HG02870 (cell line): ENCODE results near the gene CERS6.
"Not testable (repeated sequence)": the region's sequence is repeated elsewhere in the genome, so short reads cannot be mapped to it uniquely, and the experiment has no call there.

Experiments
- ATAC-seq: cut with Tn5 transposase; IDR thresholded peaks from one replicate; pipeline ENCODE4 v1.9.1; 2021; ENCODE audit warnings: mild to moderate bottlenecking, moderate library complexity; ENCODE audit not compliant: unreplicated experiment

CERS6 gene

DNA sequence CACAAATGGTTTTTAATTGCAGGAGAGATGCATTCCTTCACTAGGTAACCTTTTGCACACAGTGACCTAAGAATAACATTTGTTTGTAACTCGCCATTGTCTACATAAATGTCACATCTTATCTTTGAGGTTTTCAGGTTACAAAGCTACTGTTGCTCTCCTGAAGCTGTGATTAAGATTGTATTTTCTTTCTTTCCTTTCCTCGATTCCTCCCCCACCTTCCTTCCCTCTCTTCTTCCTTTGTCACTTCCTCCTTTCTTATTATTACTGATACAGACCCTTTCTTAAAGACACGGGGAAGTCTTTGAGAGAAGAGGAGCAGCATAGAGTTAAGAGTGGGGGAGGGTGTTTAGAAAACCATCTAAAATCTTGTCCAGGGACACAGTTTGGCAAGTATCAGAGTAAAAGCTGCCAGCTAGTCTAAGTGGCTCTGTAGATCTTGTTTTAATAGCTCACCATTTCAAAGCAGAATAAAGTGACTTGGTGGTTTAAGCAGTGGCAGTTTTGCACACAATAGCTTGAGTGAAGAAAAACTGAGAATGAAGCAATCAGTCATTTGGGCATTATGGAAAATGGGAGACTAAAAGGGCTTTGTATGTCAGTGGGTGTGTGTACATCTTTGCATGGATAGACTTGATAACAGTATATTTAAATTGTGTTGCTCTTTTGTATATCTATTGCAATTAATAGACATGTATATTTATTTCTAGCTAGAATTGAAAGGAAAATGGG is 10.9 kb downstream of the CERS6 start:
- ATAC-seq: no peak

DNA sequence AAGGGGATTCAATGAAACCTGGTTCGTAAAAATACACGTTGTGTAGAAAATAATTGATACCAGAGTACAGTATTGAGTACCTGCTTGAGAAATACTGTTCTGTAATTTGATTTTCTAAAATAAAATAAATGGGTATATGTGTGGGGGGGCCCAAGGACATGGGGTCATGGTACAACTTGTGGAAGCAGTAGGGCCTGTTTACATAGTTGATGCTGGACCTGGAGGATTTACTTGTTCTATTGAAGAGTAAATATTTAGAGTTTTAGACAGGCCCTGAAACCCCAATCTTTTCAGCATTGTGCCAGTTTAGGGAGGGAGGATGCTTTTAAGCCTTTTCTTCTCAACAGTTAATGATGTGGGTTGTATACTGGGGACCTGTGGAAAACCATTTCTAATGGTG is 11.7 kb downstream of the CERS6 start:
- no peak for ATAC-seq

DNA sequence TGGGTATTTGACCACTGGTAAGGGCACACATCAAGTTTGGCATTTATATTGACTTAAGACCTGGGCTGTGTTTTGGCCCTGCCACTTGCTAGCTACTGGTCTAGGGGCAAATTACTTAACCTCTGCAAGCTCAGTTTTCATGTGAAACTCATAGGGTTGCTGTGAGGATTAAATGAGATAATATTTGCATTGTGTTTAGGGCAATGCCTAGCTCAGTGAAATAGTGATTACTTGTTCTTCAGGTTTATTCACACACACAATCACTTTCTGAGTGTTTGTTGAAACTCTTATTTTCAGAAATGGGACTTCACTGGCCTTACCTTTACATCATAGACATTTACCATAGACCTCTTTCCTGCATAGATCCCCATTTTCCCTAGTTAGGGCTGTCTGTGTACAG is 12.3 kb downstream of the CERS6 start:
- ATAC-seq: no peak

DNA sequence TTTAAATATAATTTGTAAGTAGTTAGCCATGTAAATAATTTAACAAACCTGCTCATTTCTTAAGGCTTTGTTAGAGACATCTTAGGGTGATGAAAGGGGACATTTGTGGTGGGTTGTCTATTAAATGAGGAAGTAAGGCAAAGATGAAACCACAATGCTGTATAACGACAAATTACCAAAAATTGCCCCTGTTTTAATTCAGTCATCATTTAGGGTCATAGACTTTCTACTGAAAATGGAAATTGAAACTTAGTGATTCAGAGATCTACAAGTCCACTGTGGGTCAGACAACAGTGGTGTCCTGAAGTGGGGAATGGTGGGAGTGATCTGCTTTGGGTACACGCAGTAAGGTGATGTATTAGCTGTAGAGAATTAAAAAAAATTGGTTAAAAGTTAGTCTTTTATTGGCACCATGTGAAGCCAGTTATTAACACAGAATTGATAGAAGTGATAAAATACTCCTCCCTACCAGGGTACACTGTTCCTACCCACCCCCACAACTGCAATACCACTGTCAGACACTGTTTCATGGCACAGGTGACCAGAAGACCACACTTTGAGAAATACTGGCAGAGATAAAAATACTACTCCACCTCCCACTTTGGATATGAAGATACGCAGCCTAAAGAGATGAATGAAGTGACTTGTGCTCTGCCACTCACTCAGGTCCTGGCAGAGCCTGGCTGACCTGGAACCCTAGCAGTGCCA is 13.4 kb downstream of the CERS6 start:
- ATAC-seq: peak; percentile 67

DNA sequence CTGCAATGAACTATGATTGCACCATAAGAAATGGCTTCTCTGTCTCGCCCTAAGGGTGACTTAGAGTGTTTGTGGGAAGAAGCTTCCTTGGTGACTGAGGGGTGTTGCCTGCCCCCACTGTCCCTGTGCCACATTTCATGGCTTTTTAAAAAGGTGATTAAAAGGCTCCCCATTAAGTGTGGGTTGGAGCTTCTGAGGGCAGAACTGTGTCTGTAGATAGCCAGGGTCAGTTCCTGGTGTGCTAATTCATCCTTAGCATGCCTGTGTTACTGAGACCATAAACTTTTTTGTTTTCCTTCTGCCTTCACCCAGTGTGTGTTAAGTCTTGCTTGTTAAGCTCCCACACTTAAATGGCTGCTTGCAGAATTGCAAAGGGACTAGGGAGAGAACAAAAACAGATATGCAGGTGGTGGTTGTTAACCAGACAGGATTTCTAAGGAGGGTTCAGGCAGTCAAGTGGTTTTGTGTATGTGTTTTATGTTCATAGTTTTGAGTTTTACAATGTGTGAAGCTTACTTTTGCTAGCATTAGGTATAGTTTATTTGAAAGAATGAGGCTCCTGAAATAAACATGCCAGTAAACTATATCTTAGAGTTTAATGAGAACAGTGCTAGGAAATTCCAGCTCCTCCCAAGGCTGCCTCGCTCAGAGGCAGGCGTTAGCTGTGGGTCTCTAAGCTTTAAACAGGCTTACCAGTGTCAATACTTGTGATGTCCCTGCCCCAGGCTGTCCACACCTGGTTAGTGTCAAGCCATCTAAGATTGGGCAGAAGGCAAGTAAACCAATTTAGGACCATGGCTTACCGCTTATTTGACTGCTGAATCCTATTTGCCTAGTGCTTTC is 14.5 kb downstream of the CERS6 start:
- peak; percentile 48 for ATAC-seq

DNA sequence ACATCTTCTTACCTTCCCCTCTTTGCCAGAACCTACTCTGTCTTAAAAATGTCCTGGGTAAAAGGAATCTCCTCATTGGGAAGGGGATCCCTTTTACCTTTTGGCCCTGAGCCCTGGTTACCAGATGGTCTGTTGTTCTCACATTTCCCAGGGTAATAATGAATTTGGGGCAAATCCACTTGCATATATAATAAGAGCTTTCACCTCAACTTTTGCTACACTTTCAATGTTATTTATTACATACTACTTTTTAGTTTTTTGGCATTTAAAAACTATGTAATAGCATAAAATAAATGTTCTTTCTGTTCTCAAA is 15.0 kb downstream of the CERS6 start:
- ATAC-seq: no peak

DNA sequence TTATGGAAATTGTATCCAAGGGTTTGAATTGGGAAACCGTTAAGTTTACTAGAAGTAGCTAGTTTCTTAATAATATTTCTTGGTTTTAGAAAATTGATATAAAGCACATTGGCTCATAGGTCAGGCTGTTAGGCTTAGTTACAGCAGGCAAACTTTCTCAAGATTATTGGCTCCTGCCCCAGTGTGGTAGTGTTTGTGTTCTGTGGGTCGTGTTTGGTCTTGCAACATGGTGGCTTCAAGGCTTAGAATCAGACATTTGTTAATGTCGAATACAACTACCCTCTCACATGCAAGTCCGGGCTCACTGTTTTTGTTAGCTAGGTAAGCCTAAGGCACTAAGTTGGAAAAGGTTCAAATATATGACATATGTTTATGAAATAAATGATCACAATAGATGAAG is 19.6 kb downstream of the CERS6 start:
- no peak for ATAC-seq

DNA sequence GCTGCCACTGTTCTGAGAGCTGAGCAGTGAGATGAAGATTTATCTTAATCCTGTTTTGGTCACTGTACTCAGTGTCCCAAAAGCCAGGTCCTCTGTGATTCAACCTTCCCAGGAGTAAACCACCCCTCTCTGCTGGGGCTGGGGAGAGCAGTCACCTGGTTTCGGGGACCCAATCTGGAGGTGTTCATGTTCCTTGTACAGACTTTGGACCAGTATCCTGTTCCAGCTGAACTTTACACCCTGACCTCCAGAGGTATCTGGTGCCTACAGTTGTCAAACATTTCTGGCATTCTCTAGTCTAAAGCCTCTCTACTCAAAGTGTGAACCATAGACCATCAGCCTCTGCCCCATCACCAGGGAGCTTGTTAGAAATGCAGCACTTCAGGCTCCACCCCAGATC is 22.1 kb downstream of the CERS6 start:
- no peak for ATAC-seq

DNA sequence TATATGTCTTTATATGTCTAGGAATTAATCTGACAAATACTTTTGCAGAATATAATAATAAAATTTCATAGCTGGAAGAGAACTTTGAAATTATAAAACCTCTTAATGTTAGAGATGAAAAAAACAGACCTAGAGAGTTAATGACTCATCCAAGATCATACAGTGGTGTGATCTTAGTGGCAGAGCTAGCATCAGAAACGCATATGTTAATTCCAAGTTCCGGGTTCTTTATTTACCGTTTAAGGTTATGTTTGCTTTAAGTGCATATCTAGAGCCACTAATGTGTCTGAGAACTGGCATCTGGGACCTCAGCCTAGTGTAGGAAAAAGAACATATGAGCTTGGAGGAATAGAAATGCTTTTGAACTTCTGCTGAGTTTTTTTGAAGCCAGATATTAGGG is 24.3 kb downstream of the CERS6 start:
- ATAC-seq: no peak

DNA sequence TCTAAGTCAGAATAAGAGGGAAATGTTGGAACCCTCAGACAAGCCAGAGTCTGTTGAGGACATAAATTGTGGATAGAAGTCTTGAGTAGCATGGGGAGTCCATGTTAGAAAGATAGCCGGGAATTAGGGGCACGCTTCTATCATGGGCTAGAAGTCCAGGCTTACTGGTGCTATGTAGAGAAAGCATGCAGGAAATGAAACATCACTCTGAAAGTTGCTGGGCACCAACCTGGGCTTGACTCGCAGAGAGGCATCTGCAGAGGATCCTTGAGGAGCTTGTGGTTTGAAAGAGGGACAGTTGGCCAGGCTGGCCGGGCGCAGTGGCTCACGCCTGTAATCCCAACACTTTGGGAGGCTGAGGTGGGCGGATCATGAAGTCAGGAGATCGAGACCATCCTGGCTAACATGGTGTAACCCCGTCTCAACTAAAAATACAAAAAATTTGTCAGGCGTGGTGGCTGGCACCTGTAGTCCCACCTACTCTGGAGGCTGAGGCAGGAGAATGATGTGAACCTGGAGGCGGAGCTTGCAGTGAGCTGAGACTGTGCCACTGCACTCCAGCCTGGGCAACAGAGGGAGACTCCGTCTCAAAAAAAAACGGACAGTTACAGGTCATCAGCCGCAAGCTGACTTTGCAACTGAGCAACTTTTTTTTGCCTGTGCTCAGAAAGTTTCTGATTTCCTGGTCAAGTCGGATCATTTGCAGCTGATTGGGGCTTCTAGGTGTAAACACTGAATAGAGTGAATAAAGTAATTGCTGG is 24.9 kb downstream of the CERS6 start:
- ATAC-seq: no peak

DNA sequence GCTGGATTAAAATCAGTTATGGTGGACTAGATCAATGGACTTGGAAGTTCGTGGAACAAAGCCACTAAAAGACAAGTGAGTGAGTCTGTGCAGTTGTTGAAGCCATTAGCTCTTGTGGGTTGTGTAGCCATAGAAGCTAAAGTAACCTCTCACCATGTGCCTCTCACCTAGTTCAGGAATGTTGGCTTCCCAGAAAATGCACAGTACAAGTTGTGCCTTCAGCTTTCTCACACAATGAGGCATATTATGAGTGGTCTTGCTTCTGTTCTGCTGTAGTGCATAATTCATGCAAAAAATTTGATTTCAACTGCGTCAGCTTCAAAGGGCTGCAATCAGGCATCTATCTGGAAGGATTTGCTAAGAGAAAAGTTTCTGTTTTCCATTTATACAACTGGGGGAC is 26.2 kb downstream of the CERS6 start:
- ATAC-seq: no peak

DNA sequence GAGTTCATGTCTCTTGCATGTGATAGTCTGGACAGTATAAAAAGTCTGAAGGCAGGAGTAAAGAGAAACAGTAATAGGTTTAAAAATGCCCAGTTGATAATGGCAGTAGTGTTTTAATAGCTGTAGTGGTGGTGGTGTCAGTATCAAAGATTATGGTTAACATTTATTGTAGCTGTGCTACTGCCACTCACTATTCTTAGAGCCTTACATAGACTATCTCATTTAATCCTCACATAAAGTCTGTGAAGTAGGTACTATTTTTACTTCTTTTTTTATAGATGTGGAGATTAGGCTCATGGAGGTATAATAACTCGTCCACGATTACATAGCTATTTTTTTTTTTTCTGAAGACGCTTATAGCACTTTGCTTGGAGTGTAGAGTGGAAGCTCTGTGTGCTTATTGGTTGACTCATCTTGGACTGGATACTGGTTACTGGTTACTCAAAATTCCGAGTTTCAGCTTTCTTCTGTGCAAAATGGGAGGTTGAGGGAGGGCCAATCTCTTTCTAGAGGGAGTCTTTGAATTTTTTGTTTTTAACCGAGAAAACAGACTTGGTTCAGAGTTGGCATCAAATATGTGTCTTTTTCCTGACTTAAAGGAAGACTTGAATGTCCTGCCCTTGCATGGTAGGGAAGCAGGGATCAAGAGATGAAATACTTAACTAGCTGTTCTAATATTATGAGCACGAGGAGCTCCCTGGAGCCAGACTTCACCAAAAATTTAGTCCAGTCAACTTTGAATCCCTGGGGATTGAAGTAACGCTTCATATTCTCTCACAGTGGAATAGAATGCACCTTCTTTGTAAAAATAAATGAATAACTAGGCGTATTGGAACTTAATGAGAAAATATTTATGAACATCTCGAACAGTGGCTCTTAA is 27.1 kb downstream of the CERS6 start:
- ATAC-seq: no peak

DNA sequence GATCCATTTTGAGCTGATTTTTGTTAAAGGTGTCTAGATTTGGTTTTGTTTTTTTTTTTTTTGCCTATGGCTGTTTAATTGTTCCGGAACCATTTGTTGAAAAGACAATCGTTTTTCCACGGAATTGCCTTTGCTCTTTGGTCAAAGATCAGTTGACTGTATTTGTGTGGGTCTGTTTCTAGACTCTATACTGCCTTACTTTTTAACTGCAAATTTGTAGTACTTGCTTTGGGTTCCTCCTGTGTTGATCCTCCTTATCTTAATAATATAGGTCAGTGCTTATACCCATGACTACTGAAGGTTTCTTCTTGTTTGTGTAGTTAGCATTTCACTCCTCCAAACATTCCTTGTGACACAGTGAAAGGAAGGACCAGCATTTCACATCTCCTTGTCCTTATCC is 30.4 kb downstream of the CERS6 start:
- no peak for ATAC-seq

DNA sequence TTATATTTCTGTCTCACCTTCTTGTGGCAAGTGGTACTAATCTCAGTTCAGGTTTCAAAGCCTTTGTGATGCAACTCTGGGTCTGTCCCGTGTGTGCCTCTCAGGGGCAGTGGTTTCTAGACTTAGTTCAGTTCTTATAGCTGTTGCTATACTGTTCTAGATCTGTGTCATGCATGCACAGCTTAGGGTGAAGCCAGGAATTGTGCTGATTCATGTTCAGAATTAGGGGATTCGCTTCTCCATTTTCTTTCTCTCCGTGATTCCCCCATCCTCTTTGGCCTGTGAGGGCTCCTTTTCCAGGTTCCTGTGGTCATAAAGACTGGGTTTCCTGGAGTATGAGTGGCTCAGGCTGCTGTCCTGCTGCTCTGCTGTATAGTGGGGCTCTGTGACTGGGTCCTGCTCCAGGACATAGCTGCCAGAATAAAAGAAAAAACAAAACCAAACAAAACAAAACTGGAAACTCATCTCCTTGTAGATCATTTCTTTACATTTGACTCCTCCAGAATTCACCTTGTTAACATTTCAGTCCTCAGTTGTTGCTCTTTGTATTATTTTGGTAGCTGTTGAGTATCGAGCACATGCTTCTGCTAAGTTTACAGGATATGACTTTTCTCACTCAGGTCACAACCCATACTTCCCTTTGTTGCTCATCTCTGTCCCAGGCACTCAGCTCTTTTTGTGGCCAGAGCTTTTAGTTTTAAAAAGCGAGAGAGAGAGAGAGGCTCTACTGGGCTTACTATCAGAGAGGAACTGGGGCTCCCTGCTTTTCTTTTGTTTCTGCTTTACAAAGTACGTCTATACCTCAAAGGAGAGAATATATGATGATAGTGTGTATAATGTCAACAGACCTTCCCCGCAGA is 34.2 kb downstream of the CERS6 start:
- peak; percentile 92 for ATAC-seq

DNA sequence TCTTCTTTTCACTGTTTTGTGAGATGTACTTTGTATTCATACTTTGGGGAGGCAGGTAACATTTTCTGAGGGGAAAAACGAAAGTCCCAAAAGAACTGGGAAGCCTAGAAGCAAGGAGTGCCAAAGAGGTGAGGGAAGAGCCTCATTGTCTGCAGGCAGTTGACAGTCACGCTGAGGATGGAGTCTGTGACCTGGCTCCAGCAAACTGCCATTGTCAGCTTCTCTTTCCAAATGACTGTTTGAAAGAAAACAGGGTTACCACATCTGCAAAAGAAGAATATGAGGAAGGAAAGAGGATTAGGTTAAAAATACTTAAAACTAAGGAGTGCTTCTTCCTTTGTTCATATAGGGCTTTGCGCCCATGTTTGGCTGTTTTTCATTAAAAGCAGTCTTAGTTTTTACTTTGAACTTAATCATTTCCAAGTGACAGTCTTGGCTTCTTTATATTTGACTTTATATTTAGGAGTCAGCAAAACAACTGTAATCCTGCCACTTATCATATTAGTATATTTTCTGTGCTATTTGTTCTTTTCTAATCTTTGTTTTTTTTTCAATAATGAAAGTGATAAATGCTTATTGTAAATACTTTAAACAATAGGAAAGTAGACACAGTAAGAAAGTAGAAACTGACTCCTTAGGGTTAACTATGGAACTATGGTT is 35.0 kb downstream of the CERS6 start:
- ATAC-seq: no peak

DNA sequence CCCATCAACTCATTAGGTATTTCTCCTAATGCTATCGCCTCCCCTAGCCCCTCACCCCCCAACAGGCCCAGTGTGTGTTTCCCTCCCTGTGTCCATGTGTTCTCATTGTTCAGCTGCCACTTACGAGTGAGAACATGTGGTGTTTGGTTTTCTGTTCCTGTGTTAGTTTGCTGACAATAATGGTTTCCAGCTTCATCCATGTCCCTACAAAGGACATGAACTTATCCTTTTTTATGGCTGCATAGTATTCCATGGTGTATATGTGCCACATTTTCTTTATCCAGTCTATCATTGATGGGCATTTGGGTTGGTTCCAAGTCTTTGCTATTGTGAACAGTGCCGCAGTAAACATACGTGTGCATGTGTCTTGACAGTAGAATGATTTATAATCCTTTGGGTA is 35.7 kb downstream of the CERS6 start:
- ATAC-seq: not testable (repeated sequence)

DNA sequence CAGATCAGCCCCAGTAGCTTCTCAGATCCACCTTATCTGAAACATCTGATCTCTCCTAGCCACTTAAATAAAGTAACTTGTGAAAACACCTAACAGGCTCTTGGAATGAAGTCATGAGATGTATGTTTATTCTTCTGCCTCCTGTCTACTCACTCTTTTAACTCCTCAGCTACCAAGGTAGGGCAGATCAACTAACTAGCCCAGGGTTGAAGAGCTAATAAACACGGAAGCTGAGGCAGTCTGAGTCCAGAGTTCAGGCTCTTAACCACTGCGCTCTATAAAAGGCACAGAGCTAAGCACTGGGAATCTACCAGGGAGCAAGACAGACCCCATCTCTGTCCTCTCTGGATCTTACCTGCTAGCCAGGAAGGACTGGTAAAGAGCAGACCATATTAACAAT is 37.1 kb downstream of the CERS6 start:
- not testable (repeated sequence) for ATAC-seq

DNA sequence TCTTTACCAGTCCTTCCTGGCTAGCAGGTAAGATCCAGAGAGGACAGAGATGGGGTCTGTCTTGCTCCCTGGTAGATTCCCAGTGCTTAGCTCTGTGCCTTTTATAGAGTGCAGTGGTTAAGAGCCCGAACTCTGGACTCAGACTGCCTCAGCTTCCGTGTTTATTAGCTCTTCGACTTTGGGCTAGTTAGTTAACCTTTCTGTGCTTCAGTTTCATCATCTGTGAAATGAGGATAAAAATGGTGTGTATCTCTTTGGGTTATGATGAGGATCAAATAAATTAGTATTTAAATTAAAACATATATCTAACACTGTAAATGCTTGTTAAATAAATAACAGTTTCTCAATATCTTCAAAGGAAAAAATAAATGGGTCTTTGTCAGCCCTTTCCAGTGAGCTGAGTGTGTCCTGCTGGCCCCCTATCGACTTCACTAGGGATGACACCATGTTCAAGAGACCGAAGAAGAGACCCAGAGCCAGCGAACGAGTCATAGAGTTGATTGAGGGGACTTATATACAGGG is 38.2 kb downstream of the CERS6 start:
- no peak for ATAC-seq

DNA sequence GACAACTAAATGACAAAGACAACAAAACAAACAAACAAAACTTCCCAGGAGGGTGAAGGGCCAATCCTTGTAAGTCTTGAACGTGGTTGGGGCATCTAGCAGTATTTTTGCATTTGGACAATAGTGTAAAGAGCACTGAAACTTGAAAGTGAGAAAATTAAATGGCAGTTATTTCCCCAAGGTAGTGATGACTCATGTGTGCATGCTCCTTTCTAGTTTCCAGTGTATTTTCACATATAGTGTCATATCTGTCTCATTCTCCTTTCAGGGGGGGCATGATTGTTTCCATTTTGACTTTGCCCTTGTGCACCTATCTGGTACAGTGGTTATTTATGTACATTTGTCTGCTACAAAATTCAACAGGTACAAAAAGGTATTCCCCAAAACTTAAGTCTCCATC is 39.5 kb downstream of the CERS6 start:
- ATAC-seq: peak; percentile 82
